Smooth muscle cell (in vitro differentiated cells): ENCODE data around the gene SHF. TPM values are rescaled to one million over a fixed set of nuclear protein-coding genes. Genes with fewer than 3 reads are reported as not detected.

Experiments used
- DNase-seq: peaks from one replicate; lab custom pipeline; 2025; ENCODE audit not compliant: unreplicated experiment; lab: John Stamatoyannopoulos, UW
- H2AFZ ChIP-seq: fragments of 200-600 bp; sonication (generic); 2 replicates; pipeline ENCODE4 v1.6.0; 2016; ENCODE audit warnings: antibody characterized with exemption, low read depth, mild to moderate bottlenecking
- H3F3A ChIP-seq: fragments of 200-600 bp; sonication (generic); 2 replicates; pipeline ENCODE4 v1.6.0; 2017; ENCODE audit warnings: antibody characterized with exemption, low read depth
- H3K27ac ChIP-seq: fragments of 200-600 bp; sonication (generic); 2 replicates; pipeline ENCODE4 v1.5.1; 2016; ENCODE audit warnings: low read depth, mild to moderate bottlenecking
- H3K27me3 ChIP-seq: fragments of 200-600 bp; sonication (generic); 2 replicates; pipeline ENCODE4 v1.6.1; 2016; ENCODE audit warnings: low read depth, mild to moderate bottlenecking
- H3K36me3 ChIP-seq: fragments of 200-600 bp; sonication (generic); 2 replicates; pipeline ENCODE4 v1.5.1; 2016; ENCODE audit warnings: low read depth
- H3K4me1 ChIP-seq: fragments of 200-600 bp; sonication (generic); 2 replicates; pipeline ENCODE4 v1.5.1; 2016; ENCODE audit warnings: low read depth
- H3K4me2 ChIP-seq: fragments of 200-600 bp; sonication (generic); 2 replicates; pipeline ENCODE4 v1.6.0; 2016; ENCODE audit warnings: mild to moderate bottlenecking
- H3K4me3 ChIP-seq: fragments of 200-600 bp; sonication (generic); 2 replicates; pipeline ENCODE4 v1.5.1; 2016; ENCODE audit warnings: mild to moderate bottlenecking
- H3K79me2 ChIP-seq: fragments of 200-600 bp; sonication (generic); 2 replicates; pipeline ENCODE4 v1.6.0; 2016; ENCODE audit warnings: low read depth, mild to moderate bottlenecking
- H3K9ac ChIP-seq: fragments of 200-600 bp; sonication (generic); 2 replicates; pipeline ENCODE4 v1.6.0; 2016; ENCODE audit warnings: low read depth
- H3K9me3 ChIP-seq: fragments of 200-600 bp; sonication (generic); replicated peaks from 2 replicates; pipeline ENCODE4 v1.5.1; 2016; ENCODE audit warnings: low read depth
- H4K20me1 ChIP-seq: fragments of 200-600 bp; sonication (generic); 2 replicates; pipeline ENCODE4 v1.6.0; 2016; ENCODE audit warnings: low read depth
- CTCF ChIP-seq: fragments of 200-600 bp; sonication (generic); IDR thresholded peaks from 2 replicates; pipeline ENCODE4 v1.5.1; 2017; ENCODE audit warnings: borderline replicate concordance, mild to moderate bottlenecking, antibody characterized with exemption; ENCODE audit not compliant: insufficient read depth, poor library complexity, severe bottlenecking
- WGBS: methylation state at CpG from one replicate; pipeline ENCODE4 v1.1.7; 2016; ENCODE audit warnings: low lambda C conversion rate; 5-methylcytosine and 5-hydroxymethylcytosine counted together
- polyA plus RNA-seq: library from polyadenylated mRNA; unstranded; fragments of >200 nt; fragmentation: Nextera tagmentation; extraction: Ambion mirVana; gene quantifications from 2 replicates; pipeline ENCODE4 v1.2.1, GENCODE V29; 2016
- total RNA-seq: library from RNA; depleted of rRNA; stranded (reverse); fragments of >200 nt; gene quantifications from 2 replicates; pipeline ENCODE4 v1.2.3, GENCODE V29; 2014

Gene SHF
- total and polyA plus RNA-seq, 2 experiments from 2014 or later = 16.4 to 41.3 TPM

- Histone ChIP-seq H3K9ac (no peak overlapping the region), H3K4me3 (no peak overlapping the region), H3K27ac (no peak overlapping the region), H3K27me3 (peaks cover under 1% of the 10 kb centered on the region), H2AFZ (no peak overlapping the region), H3K4me2 (no peak overlapping the region), H3K9me3 (no peaks in the 10 kb centered on the region), H3K4me1 (peaks cover 4% of the 10 kb centered on the region), H4K20me1 (no peaks in the 10 kb centered on the region), H3K36me3 (no peaks in the 10 kb centered on the region), H3K79me2 (no peaks in the 10 kb centered on the region), H3F3A (peaks cover 15% of the 10 kb centered on the region)
- DNase-seq = no peak
- 88% methylated on average over 7 of the region's 7 CpGs for WGBS
- TF ChIP-seq CTCF = no peak
These were observed 14.1 kb upstream of the SHF start for GRCh38 chr15:45201869-45202268.

DNA sequence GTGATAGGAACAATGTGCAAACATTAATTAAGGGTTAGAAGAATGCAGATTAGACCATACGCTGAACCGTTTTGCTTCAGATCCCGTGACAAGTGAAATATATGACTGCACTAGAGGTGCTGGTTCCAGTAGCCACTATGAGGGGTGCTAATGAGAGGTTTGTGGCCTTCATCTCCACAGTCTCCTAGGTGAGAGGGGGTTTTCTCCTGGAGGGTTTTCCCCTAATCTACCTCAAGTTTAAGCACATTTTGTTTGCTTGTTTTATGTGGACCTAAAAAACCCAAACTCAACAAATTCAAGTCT, 13.7 kb upstream of the SHF start:
- Histone ChIP-seq H3K9me3 (no peaks in the 10 kb centered on the region), H4K20me1 (no peaks in the 10 kb centered on the region), H3K79me2 (no peaks in the 10 kb centered on the region), H3K4me2 (peak overlapping the region; percentile 80), H3K27ac (peak overlapping the region; percentile 87), H3K4me3 (peak overlapping the region; percentile 57), H3F3A (peaks cover 15% of the 10 kb centered on the region), H3K4me1 (peaks cover 4% of the 10 kb centered on the region), H3K9ac (no peak overlapping the region), H3K36me3 (no peaks in the 10 kb centered on the region), H3K27me3 (no peaks in the 10 kb centered on the region), H2AFZ (no peak overlapping the region)
- no peak for DNase-seq
- 86% methylated on average over 3 of the region's 3 CpGs for WGBS
- TF ChIP-seq CTCF = no peak

- Histone ChIP-seq H3K4me3 (peak overlapping the region; percentile 57), H3K79me2 (no peaks in the 10 kb centered on the region), H3K4me2 (peak overlapping the region; percentile 80), H3K27ac (peak overlapping the region; percentile 87), H3K36me3 (no peaks in the 10 kb centered on the region), H2AFZ (peak overlapping the region; percentile 92), H3K9ac (peak overlapping the region; percentile 86), H4K20me1 (no peaks in the 10 kb centered on the region), H3K4me1 (peaks cover 4% of the 10 kb centered on the region), H3F3A (peaks cover 15% of the 10 kb centered on the region), H3K27me3 (no peaks in the 10 kb centered on the region), H3K9me3 (no peaks in the 10 kb centered on the region)
- peak; percentile 50 for DNase-seq
- 4% methylated on average over 34 of the region's 34 CpGs for WGBS
- TF ChIP-seq CTCF = no peak
These were observed 13.2 kb upstream of the SHF start for GRCh38 chr15:45200799-45201556.
